Activated B cell treated with CpG ODN at 0.5 μM for 24 hours (primary cell): Measurements from ENCODE around the gene EIF2S2. TPM values are rescaled to one million over a fixed set of nuclear protein-coding genes. Genes with fewer than 3 reads are reported as not detected.

Experiments
- ATAC-seq: fragments of 200-7000 bp; cut with Tn5 transposase; one replicate; pipeline ENCODE4 v1.10.0; 2021; ENCODE audit warnings: low read depth, mild to moderate bottlenecking, moderate library complexity
- CTCF ChIA-PET: fragments of 350-600 bp; sonication (Branson Sonifier 250); formaldehyde crosslinking; loops from one replicate; lab custom pipeline; 2021; ENCODE audit warnings: antibody characterized with exemption; lab: Charles Lee
- POLR2A ChIA-PET: fragments of 350-600 bp; sonication (Branson Sonifier 250); formaldehyde crosslinking; loops from one replicate; lab custom pipeline; 2021; ENCODE audit warnings: antibody characterized with exemption; lab: Charles Lee
- DNase-seq: peaks from one replicate; pipeline ENCODE4 v3.0.0; 2022
- H3K27ac Mint-ChIP-seq: one replicate; pipeline ENCODE4 v1.8.0; 2020; ENCODE audit warnings: mixed read lengths
- H3K27me3 Mint-ChIP-seq: one replicate; pipeline ENCODE4 v1.8.0; 2021; ENCODE audit warnings: mixed read lengths
- H3K36me3 Mint-ChIP-seq: one replicate; pipeline ENCODE4 v1.8.0; 2021; ENCODE audit warnings: low read depth, mixed read lengths
- H3K4me1 Mint-ChIP-seq: one replicate; pipeline ENCODE4 v1.8.0; 2021; ENCODE audit warnings: mixed read lengths
- H3K4me3 Mint-ChIP-seq: one replicate; pipeline ENCODE4 v1.8.0; 2020; ENCODE audit warnings: mild to moderate bottlenecking, mixed read lengths
- H3K9me3 Mint-ChIP-seq: one replicate; pipeline ENCODE4 v1.8.0; 2020; ENCODE audit warnings: mixed read lengths
- intact Hi-C: fragments of 100-400 bp; cut with micrococcal nuclease; formaldehyde crosslinking; loops from one replicate; pipeline ENCODE4 v1.15.1; 2024
- total RNA-seq: library from RNA; stranded (reverse); gene quantifications from 2 replicates; pipeline ENCODE4 v1.2.3, GENCODE V29; 2022
- TF ChIP-seq, protein P1 (sequence below): fragments of 200-600 bp; IDR thresholded peaks from one replicate; pipeline ENCODE4 v1.8.0; 2022; ENCODE audit warnings: antibody characterized with exemption, mild to moderate bottlenecking

EIF2S2 gene
- total RNA-seq, 1 donor from 2014 or later = 58.3 TPM

DNA sequence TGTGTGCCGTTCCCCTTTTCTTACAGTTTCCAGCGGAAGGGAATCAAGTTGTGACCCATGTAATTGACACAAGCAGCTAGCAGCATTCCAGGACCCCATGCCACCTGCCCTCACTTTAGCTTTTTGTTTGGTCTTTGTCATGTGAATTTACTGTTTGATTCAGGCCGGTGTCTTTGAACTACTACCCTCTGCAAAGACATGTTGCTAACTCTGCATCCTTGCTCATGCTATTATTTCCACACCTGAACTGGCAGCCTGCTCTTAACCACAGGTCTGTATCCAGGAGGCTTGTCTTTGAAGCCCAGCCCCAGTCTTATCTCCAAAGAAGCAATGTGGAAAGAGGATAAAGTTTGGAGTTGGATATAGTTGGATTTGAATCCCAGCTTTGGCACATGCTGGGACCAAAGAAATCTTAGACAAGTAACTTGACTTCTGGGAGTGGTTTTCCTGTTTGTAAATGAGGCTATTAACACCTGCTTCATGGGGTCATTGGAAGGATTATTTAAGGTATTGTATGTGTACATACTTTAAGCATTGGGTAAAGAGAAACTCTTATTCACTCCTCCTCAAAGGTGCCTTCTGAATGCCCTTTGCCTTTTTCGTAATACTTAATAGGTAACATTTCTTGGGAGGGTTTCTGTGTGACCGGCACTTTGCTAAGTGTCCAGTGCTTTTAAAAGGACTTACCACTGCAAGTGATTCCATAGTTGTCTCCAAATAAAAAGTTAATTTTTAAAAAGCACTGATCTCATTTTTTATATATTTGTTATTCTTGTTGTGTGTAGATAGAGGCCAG lies 65.9 kb downstream of the EIF2S2 start:
- no peak for ATAC-seq
- DNase-seq = no peak
- Mint-ChIP-seq H3K9me3 (no peaks in the 10 kb centered on the region), H3K4me1 (peaks cover 51% of the 10 kb centered on the region), H3K36me3 (peaks cover 33% of the 10 kb centered on the region), H3K27me3 (no peaks in the 10 kb centered on the region), H3K4me3 (no peak overlapping the region), H3K27ac (no peak overlapping the region)
- ChIA-PET CTCF (interaction anchor here (1.0 kb wide), 1 partner anchor 23 kb away, joined by 3 read pairs; no protein-coding TSS in a partner anchor), POLR2A (no interaction called here)
- TF ChIP-seq, protein P1, sequence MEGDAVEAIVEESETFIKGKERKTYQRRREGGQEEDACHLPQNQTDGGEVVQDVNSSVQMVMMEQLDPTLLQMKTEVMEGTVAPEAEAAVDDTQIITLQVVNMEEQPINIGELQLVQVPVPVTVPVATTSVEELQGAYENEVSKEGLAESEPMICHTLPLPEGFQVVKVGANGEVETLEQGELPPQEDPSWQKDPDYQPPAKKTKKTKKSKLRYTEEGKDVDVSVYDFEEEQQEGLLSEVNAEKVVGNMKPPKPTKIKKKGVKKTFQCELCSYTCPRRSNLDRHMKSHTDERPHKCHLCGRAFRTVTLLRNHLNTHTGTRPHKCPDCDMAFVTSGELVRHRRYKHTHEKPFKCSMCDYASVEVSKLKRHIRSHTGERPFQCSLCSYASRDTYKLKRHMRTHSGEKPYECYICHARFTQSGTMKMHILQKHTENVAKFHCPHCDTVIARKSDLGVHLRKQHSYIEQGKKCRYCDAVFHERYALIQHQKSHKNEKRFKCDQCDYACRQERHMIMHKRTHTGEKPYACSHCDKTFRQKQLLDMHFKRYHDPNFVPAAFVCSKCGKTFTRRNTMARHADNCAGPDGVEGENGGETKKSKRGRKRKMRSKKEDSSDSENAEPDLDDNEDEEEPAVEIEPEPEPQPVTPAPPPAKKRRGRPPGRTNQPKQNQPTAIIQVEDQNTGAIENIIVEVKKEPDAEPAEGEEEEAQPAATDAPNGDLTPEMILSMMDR = no peak
- intact Hi-C loops = no loop called here

DNA sequence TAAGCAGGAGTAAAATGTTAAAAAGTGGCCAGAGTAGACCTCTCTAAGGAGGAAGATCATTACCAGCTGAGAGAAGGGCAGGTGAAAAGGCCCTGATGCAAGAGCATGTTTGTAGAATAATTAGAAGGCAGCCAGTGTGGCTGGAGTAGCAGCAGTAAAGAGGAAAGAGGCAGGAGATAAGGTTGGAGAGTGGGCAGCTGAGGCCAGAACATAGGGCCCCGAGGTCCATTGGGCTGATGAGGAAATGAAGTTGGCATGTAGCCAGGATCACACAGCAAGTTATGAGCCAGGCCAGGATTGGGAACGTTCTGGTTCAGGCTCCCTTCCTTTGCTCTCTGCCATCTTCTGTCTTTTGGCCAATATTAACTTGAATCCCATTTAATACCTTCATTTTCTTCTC lies 66.7 kb downstream of the EIF2S2 start:
- DNase-seq = no peak
- Mint-ChIP-seq H3K9me3 (no peaks in the 10 kb centered on the region), H3K36me3 (peaks cover 34% of the 10 kb centered on the region), H3K27me3 (no peaks in the 10 kb centered on the region), H3K4me3 (no peak overlapping the region), H3K4me1 (peaks cover 53% of the 10 kb centered on the region), H3K27ac (peak overlapping the region; percentile 8)
- TF ChIP-seq, protein P1 = no peak
- no peak for ATAC-seq
- ChIA-PET CTCF (interaction anchor here (1.0 kb wide), 1 partner anchor 24 kb away, joined by 3 read pairs; no protein-coding TSS in a partner anchor), POLR2A (no interaction called here)
- intact Hi-C loops = no loop called here

DNA sequence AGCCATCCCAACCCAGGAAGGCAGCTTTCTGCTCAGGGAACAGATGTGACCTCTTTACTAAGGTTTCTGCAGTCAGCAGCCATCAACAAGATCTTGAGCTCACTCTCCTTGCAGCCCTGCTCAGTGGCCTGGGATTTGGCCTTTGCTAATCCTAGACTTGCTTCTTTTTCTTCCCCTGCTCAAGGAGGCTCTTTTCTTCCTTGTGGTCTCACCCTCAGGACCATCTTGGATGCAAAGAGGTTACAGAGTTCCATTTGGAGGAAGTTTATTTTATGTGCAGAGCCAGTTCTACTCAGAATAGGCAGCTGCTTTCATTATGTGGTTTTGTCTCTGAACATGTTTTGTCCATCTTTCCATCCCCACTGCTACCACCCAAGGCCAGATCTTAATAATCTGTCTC lies 69.0 kb downstream of the EIF2S2 start:
- Mint-ChIP-seq H3K9me3 (no peaks in the 10 kb centered on the region), H3K36me3 (peaks cover 43% of the 10 kb centered on the region), H3K27me3 (no peaks in the 10 kb centered on the region), H3K27ac (peak overlapping the region; percentile 30), H3K4me3 (no peak overlapping the region), H3K4me1 (peaks cover 52% of the 10 kb centered on the region)
- TF ChIP-seq, protein P1 = no peak
- ChIA-PET POLR2A (interaction anchor here (1.2 kb wide), 1 partner anchor 264 kb away, joined by 3 read pairs; no protein-coding TSS in a partner anchor), CTCF (interaction anchor here (1.1 kb wide), 1 partner anchor 9 kb away, joined by 3 read pairs; no protein-coding TSS in a partner anchor)
- ATAC-seq = no peak
- intact Hi-C loops = no loop called here
- no peak for DNase-seq

DNA sequence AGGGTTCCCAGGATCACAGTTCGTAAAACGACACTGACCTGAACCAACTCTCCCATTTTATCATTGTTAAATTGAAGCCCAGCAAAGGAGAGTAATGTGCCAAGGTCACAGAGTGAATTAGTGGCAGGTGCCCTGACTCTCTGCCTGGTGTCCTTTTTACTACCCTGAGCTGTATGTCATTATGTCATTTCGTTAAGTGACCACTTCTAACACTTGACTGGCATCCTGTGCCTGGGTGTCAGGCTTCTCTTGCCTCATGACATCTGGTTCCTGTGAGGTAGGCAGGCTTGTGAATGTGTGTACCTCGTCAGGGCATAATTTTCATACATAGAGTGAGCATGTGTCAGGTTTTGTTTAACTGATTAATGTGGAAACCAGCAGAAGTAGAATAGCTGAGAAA lies 69.8 kb downstream of the EIF2S2 start:
- TF ChIP-seq, protein P1 = no peak
- H3K4me1 Mint-ChIP-seq = peaks cover 55% of the 10 kb centered on the region
- no peak overlapping the region for H3K27ac Mint-ChIP-seq
- ATAC-seq (no peak), DNase-seq (no peak)
- H3K27me3 Mint-ChIP-seq = no peaks in the 10 kb centered on the region
- intact Hi-C loops = no loop called here
- H3K36me3 Mint-ChIP-seq = peaks cover 40% of the 10 kb centered on the region
- H3K4me3 Mint-ChIP-seq = no peak overlapping the region
- POLR2A ChIA-PET = no interaction called here
- H3K9me3 Mint-ChIP-seq = no peaks in the 10 kb centered on the region
- CTCF ChIA-PET = interaction anchor here (1.1 kb wide), 1 partner anchor 9 kb away, joined by 3 read pairs; no protein-coding TSS in a partner anchor

DNA sequence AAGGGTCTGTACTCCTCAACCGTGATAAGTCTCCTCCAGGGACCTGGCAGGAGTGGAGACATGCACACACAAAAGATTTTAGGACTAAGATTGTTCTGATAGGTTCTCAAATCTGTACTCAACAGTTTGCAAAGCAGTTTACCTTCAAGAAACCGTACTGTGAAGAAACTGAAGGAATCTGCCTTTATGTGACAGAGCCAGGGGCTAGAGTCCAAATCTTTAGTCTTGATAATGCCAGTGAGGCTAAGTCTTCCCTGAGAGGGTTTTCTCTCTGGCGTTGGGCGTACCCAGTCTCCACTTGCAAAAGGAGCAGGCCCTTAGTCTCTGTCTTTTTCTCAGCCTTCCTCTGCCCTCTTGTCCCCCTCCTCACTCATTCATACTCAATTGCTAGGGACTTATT lies 70.8 kb downstream of the EIF2S2 start:
- Mint-ChIP-seq H3K36me3 (peaks cover 40% of the 10 kb centered on the region), H3K27ac (no peak overlapping the region), H3K4me3 (no peak overlapping the region), H3K4me1 (peaks cover 66% of the 10 kb centered on the region), H3K27me3 (no peaks in the 10 kb centered on the region), H3K9me3 (no peaks in the 10 kb centered on the region)
- CTCF ChIA-PET = no interaction called here
- DNase-seq (no peak), ATAC-seq (no peak)
- POLR2A ChIA-PET = interaction anchor here (1.0 kb wide), 1 partner anchor 40 kb away, joined by 3 read pairs; no protein-coding TSS in a partner anchor
- intact Hi-C loops = no loop called here
- TF ChIP-seq, protein P1 = no peak
